Jurkat, Clone E6-1 (cell line): ENCODE results near the gene HMMR.

Experiments
- DNase-seq: peaks from one replicate; pipeline ENCODE4 v3.0.0-alpha.2; 2011; ENCODE audit warnings: low read depth, low spot score
- H3K4me3 ChIP-seq: 2 replicates; pipeline ENCODE4 v1.5.1; 2011; ENCODE audit warnings: mild to moderate bottlenecking, low read length, control low read depth, moderate library complexity

Gene HMMR

DNA sequence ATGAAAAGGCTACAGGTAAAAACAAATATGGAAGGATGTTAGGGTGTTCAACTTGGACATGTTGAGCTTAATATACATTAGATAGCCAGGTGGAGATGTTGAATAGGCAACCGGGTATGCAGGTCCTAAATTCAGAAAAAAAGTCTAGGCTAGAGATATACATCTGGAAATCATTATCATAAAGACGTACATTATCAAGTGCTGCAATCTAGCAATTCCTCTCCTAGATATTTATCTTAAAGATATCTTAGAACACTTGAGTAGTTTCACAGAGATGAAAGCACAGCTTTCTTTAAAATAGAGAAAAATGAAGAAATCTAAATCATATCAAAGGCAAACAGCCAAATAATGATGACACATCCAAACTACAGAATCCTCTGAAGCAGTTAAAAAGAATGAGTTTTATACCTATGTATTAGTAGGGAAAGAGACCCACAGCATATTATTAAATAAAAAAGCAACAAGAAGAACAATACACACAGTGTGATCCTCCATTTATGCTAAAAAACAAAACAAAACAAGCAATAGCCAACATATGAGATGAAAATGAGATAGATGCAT is 4.3 kb upstream of the HMMR start:
- no peak overlapping the region for H3K4me3 ChIP-seq
- no peak for DNase-seq

DNA sequence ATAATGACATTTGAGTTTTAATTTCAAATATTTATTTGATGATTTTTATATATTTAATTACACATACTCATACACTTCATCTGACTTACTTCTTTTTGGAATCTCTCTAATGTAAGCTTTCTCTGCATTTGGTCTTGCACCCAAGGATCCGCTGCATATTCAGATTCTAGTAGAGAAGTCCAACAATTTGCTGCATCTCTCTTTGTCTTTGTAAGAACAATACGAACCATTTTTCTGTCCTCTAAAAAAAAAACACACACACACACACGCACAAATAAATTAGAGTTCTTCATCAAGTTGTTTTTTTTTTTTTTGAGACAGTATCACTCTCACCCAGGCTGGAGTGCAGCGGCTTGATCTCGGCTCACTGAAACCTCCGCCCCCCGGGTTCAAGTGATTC is 3.6 kb upstream of the HMMR start:
- DNase-seq = no peak
- no peak overlapping the region for H3K4me3 ChIP-seq

DNA sequence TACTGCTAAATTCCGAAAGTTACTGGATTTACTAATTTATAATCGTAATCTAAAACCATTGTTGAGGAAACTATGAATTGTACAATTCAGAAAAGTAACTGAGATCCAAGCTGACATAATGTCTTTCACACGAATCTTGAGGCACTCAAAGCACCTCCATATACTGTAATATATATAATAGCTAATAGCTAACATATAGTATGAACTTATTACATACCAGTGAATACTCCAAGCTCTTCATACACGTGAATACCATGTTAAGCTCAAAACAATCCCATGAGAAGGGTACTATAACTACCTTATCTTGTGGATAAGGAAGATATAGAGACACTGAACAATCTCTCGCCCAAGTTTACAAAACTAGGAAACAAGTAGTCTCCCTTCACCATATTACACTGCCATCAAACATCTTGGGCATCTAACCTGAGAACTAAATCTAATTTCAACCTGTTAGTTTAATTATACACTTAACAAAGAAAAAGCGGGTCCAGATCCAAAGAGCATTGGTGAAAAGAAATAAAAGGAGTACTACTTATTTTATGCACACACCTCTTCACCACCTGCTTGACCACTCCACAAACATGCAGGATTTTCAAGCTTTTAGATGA is 1.6 kb upstream of the HMMR start:
- DNase-seq = no peak

DNA sequence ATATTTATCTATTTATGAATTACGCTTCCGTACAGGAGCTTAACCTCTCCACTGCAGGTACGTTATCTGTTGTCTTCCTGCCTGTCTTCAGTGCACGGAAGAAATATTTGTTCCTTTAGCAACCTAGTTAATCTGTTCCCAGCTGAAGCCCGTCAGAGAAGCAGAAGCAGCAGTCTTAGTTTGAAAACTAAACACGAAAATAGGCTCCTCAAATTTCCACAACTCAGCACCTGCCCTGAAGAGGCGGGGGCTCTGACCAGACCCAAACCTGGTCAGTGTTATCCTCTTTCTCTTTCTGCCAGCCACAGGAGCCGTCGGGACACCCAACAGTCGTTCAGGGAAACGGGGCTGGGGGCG is 992 bp upstream of the HMMR start:
- no peak for DNase-seq
- H3K4me3 ChIP-seq = peak overlapping the region; percentile 77

More for the DNA sequence above, 1.6 kb upstream of the HMMR start:
- peak overlapping the region; percentile 77 for H3K4me3 ChIP-seq

DNA sequence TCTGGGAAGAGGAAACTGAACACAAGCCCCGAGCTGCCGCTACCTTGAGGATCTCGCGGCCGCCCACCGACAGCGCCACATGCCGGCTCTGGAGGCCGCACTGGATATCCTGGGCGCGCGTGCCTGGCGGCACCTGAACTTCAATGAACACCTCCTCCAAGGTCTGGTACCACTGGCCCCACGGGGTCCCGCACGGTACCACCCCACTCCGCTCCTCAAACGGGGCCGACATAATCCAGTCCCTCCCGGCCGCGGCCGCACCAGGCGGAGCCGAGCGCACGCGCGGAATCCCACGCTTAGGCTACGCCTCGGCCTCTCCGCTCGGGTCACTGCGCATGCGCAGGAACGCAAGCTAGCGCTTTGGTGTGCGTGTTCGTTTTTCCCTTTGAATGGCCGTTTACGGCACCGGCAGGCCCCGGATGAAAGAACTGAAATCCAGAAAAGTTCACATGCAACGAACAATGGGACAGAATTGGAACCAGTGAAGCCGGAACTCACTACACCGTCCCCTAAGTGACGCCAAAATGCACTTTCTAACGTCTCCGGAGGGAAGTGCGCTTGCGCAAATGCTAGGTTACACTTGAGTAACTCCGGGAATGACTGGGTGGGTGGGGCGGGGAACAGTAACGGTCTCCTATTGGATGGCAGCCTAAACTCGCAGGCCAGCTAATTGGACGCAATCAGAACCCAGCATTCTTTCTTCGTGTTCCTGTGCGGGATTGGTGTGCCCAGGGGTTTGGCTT is 442 bp upstream of the HMMR start, which contains the start of gene NUDCD2:
Gene NUDCD2, minus strand, starts transcription at position 284 of the 743 bp plus-strand sequence. Its CDS starts 52 bp downstream, at position 232.
- peak within 1 kb of the TSS; percentile 79 for H3K4me3 ChIP-seq
- peak; percentile 99 for DNase-seq

DNA sequence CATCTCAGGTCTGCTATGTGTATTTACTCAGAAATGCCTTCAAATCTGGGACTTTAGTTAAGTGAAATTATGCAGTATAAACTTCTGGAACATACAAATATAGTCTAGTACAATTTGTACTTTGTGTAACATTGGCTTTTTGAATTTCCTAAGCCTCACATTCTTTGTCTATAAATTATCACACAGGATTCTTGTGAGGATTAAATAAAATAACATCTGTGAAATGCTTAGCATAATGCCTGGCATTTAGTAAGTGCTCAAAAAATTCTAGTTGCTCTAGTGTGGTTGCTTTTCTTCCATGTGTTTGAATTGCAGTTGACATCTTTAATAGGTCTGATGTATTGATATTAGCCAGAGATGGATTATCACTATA is 2.6 kb downstream of the HMMR start:
- no peak overlapping the region for H3K4me3 ChIP-seq
- no peak for DNase-seq

DNA sequence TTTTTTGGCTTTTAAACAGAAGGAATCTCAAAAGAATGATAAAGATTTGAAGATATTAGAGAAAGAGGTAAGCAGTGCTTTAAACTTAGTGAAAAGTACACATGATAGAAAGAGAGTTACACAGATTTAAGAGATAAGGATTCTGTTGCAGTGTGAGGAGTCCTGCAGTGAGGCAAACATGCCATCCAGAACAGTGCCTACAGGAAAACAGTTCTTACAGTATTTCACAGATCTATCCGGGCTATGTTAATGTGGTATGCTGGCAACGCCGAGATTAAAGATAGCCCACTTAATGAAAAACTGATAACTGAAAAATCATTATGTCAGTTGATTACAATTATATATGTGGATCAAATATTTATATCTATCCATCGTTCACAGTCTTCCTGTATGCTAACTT is 7.2 kb downstream of the HMMR start:
- DNase-seq = no peak
- no peak overlapping the region for H3K4me3 ChIP-seq

DNA sequence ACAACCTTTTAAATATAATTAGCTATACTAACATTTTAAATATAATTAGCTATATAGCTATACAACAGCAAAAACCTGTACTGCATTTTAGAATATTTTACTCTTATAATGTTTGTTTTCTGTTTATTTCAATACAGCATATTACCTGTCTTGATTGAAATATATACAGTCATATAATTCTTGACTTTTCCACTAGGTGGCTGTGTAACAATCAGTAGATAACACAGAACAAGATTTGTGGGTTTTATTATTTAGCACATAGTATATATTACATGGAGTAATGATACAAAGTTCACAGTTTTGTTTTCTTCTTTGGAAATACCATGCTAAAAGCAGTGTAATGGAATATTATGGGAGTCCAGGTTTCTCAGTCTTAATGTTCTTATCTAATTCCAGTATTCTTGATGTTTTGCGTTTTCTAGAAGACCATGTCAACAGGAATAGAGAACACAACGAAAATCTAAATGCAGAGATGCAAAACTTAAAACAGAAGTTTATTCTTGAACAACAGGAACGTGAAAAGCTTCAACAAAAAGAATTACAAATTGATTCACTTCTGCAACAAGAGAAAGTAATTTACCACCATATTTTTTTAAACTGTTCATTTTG is 13.3 kb downstream of the HMMR start:
- DNase-seq = no peak

DNA sequence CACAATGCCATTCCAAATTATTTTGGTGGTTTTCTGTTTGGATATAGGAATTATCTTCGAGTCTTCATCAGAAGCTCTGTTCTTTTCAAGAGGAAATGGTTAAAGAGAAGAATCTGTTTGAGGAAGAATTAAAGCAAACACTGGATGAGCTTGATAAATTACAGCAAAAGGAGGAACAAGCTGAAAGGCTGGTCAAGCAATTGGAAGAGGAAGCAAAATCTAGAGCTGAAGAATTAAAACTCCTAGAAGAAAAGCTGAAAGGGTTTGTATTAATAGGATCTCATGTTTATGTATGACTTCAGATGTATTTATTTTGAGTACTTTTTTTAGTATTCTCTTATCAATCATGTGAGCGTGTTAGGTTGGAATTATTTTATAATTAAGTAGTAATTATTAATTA is 15.0 kb downstream of the HMMR start:
- no peak overlapping the region for H3K4me3 ChIP-seq
- DNase-seq = no peak

More for the DNA sequence above, 13.3 kb downstream of the HMMR start:
- no peak overlapping the region for H3K4me3 ChIP-seq

DNA sequence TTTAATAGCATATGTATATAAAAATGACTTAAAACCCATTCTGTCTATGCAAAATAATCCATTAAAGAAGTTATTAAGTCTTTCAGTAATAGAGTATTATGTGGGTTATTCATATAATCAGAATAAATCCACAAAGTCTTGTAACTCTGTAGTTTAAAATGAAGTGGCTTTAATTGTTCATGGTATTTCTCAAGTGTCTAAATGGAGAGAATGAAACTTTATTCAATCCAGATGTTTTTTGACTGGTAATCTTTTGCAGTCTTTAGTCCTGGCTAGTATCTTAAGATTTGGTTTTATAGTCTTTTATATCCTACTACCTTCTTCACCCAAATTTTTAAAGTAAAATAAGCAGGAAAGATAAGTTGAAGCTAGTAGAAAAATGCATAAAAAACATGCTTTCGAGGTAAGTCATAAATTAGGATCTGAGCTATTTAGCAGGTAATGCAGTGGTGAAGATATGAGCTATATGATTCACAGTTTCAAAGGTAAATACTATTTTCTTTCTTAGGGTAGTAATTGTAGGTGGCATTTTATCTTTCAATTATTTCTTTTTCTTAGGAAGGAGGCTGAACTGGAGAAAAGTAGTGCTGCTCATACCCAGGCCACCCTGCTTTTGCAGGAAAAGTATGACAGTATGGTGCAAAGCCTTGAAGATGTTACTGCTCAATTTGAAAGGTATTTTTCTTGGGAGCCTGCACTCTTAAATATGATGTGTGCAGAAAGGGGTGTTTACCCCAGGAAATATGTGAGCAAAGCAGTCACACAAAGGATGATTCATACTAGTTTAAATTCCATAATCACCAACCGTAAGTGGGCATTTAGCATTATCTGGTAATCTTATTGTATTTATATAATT is 17.9 kb downstream of the HMMR start:
- DNase-seq = no peak
- H3K4me3 ChIP-seq = no peak overlapping the region

DNA sequence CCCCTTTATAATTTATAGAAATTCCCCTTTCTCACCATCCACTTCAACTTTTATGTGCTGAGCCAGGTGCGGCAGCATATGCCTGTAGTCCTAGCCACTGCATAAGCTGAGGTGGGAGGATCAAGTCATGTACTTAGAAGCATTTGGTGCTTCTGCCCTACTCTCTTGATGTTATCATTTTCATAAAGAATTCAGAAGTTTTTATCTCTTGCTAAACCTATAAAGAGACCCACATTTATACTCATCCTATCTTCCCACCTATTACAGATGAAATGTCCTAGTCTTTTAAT is 18.5 kb downstream of the HMMR start:
- H3K4me3 ChIP-seq = no peak overlapping the region
- DNase-seq = no peak

DNA sequence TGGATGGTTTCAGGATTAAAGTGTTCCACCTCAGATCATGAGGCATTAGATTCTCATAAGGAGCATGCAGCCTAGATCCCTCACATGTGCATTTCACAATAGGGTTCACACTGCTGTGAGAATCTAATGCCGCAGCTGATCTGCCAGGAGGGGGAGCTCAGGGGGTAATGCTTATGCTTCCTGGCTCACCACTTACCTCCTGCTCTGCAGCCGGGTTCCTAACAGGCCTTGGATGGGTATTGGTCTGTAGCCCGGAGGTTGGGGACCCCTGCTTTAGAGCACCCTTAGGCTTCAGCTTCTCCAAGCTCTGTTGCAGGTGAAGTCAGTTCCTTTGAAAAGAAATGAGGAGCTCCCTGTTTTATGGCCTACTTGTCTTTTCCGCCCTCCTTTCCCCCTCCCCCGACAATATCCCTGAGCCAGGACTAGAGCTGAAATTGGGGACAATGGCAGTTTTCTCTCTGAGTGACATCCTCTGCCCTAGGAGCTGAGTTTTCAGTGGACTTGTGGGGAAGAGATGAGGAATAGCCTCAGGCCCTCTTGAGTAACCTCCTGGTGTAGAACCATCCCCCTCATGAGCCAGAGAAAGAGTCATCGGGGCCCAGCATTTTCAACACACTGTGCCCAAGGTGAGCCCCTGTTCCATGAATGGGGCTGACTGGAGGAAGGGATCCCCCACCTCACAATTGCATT is 28.8 kb downstream of the HMMR start:
- peak; percentile 26 for DNase-seq
- no peak overlapping the region for H3K4me3 ChIP-seq

DNA sequence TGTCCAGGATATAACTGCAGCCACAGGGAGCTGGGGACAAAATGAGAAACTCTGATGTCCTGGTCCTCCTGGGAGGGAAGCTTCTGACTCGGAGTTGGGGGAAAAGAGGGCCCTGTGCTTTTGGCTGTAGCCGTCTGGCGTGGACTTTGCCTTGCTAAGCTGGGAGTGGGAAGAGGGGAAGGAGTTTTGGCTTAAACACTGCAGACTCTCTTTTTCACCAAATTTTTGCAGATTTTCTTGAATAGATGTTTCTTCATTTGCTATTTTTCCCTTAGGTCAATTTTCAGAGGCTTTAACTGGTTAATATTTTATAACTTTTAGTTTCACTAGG is 29.3 kb downstream of the HMMR start:
- no peak for DNase-seq
- H3K4me3 ChIP-seq = no peak overlapping the region

DNA sequence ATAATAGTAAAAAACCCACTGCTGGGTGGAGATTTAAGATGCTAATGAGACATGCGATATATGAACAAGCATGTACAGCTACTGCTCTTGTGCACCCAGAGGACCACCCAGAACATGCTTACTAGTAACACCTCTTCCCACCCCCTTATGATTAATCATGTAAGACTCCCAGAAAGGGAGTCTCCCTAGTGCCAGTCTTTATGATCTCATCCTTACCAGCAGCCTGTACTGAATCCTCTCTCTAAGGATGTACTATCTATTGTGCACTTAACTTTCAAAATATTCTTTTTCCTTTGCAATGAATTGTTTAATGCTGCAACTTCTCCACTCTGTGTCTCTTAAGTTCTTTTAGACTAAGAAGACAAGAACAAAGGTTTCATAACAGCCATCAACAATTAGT is 35.9 kb downstream of the HMMR start:
- H3K4me3 ChIP-seq = no peak overlapping the region
- DNase-seq = no peak

DNA sequence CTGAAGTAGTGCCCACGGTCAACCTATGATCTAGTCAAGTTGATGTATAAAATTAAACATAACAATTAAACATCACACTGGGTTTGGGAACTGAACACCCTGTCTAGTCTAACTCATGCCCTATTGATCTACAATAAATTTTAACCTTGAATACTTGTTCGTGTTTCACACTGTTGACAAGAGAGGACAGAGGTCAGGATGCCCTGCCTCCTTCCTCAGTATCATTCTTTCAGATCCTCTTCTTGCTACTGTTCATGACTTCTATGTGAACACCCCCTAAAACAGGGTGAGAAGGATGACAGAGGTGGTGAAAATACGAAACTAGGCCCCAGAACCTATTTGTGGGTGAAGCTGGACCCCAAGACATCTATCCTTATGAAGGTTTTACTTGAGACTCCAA is 36.9 kb downstream of the HMMR start:
- H3K4me3 ChIP-seq = no peak overlapping the region
- DNase-seq = no peak

DNA sequence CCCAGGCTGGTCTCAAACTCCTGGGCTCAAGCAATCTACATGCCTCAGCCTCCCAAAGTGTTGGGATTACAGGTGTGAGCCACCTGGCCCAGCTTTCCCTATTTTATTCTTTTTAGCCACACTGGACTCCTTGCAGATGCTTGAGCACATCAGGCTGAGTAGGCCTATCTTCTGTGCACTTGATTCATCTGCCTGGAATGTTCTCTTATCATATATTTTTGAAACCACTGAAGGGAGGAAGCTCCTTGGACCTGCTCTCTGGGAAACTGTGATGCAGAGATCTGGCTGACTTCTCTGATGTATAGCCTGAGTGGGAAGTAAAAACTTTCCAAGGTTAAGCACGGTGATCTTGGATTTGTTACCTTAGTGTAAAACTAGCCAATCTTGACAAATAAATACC is 38.5 kb downstream of the HMMR start:
- DNase-seq = no peak
- no peak overlapping the region for H3K4me3 ChIP-seq

DNA sequence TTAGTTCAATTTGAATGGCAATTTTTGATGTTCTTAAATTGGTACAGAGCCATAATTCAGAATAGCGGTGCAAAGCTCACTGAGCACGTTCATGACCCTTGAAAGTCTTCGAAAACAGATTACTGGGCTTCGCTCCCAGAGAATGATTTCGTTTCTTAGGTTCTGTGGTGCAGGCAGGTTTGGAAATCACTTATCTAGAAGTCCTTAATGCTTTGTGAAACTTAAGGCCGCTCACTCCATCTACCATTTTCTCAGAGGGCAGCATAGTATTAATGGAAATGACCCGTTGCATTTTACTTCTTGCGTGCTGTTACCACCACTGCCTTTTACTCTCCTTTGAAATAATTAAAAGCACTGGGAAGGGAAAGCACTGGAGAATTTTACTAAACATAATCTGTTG is 42.1 kb downstream of the HMMR start:
- no peak overlapping the region for H3K4me3 ChIP-seq
- no peak for DNase-seq

DNA sequence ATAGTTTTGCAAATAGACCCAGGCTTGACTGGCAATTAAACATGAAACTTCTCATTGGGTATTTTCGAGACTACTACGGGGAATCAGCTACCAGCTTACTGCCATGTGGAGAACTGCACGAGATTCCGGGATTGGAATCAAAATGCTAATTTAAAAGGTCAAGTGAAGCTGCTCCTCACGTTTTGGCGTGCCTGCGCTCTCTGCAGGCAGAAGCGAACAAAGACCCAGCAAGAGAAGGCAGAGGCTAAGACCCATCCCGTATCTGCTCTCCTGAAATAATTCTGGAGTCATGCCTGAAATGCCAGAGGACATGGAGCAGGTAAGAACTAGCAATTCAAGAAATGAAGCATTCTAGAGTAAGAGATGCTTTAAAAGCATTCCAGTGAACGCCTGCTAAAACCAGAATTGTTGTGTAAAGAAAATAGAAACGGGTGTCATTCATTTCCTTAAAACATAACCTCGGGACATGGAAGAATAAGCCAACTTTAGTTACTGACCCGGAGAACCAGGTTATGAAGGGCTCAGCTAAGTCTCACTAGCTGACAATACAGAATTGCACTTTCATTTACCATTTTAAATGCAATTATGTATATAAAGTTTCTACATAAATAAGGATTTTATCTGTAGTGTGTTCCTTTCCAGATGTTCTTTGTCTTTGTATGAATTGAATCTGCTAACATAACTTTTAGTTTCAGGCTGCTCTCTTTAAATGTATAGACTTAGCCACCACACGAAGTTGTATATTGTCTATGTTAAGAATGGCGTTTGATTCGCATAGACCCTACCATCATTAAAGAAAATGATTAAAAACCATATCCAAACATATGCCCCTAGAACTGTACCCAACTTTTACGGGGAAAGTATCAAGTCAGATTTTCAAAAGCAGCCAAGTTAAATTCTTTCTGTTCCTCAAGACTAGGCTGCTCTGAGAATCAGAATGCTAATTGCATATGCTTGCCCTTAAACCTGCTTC is 43.0 kb downstream of the HMMR start:
- peak overlapping the region; percentile 62 for H3K4me3 ChIP-seq
- DNase-seq = peak; percentile 64
